ENCODE data around the gene TRPM4. TPM values are rescaled to one million over a fixed set of nuclear protein-coding genes. Genes with fewer than 3 reads are reported as not detected.

TRPM4 gene
- total and polyA plus RNA-seq, 2 experiments from 2014 or later: 16.5 to 25.7 TPM

DNA sequence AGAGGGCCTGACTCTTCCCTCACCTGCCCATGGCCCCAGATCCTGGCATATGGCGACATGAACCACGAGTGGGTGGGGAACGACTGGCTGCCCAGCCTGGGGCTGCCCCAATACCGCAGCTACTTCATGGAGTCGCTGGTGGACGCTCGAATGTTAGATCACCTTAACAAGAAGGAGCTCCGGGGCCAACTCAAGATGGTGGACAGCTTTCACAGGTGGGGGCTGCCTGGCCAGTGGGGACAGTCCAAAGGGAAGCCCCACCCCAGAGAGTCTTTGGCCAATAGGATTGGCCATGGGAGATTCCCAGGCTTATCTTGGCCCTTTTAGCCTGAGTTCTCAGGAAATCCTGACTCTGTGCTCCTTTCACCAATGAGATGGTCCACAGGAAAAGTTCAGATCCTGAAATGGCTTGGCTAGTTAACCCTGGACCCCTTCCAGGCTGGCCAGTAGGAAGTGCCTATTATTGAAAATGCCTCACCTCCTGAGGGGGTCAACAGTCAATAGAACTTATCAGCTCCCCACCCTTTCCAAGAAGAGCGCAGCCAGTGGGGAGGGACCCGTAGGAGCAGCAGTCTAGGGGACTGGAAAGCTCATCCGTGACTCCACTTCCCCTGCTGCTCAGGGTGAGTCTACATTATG is 9.4 kb upstream of the TRPM4 start (continued):
- TF ChIP-seq, protein P1, sequence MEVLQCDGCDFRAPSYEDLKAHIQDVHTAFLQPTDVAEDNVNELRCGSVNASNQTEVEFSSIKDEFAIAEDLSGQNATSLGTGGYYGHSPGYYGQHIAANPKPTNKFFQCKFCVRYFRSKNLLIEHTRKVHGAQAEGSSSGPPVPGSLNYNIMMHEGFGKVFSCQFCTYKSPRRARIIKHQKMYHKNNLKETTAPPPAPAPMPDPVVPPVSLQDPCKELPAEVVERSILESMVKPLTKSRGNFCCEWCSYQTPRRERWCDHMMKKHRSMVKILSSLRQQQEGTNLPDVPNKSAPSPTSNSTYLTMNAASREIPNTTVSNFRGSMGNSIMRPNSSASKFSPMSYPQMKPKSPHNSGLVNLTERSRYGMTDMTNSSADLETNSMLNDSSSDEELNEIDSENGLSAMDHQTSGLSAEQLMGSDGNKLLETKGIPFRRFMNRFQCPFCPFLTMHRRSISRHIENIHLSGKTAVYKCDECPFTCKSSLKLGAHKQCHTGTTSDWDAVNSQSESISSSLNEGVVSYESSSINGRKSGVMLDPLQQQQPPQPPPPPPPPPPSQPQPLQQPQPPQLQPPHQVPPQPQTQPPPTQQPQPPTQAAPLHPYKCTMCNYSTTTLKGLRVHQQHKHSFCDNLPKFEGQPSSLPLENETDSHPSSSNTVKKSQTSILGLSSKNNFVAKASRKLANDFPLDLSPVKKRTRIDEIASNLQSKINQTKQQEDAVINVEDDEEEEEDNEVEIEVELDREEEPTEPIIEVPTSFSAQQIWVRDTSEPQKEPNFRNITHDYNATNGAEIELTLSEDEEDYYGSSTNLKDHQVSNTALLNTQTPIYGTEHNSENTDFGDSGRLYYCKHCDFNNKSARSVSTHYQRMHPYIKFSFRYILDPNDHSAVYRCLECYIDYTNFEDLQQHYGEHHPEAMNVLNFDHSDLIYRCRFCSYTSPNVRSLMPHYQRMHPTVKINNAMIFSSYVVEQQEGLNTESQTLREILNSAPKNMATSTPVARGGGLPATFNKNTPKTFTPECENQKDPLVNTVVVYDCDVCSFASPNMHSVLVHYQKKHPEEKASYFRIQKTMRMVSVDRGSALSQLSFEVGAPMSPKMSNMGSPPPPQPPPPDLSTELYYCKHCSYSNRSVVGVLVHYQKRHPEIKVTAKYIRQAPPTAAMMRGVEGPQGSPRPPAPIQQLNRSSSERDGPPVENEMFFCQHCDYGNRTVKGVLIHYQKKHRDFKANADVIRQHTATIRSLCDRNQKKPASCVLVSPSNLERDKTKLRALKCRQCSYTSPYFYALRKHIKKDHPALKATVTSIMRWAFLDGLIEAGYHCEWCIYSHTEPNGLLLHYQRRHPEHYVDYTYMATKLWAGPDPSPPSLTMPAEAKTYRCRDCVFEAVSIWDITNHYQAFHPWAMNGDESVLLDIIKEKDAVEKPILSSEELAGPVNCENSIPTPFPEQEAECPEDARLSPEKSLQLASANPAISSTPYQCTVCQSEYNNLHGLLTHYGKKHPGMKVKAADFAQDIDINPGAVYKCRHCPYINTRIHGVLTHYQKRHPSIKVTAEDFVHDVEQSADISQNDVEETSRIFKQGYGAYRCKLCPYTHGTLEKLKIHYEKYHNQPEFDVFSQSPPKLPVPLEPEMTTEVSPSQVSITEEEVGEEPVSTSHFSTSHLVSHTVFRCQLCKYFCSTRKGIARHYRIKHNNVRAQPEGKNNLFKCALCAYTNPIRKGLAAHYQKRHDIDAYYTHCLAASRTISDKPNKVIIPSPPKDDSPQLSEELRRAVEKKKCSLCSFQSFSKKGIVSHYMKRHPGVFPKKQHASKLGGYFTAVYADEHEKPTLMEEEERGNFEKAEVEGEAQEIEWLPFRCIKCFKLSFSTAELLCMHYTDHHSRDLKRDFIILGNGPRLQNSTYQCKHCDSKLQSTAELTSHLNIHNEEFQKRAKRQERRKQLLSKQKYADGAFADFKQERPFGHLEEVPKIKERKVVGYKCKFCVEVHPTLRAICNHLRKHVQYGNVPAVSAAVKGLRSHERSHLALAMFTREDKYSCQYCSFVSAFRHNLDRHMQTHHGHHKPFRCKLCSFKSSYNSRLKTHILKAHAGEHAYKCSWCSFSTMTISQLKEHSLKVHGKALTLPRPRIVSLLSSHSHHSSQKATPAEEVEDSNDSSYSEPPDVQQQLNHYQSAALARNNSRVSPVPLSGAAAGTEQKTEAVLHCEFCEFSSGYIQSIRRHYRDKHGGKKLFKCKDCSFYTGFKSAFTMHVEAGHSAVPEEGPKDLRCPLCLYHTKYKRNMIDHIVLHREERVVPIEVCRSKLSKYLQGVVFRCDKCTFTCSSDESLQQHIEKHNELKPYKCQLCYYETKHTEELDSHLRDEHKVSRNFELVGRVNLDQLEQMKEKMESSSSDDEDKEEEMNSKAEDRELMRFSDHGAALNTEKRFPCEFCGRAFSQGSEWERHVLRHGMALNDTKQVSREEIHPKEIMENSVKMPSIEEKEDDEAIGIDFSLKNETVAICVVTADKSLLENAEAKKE (CRISPR knock-in tag; IDR thresholded peaks at IDR 0.05): no peak
- TF ChIP-seq ZNF114 (CRISPR knock-in tag; IDR thresholded peaks at IDR 0.05): no peak
- TF ChIP-seq JUNB (IDR thresholded peaks at IDR 0.05; ENCODE audit: unreplicated experiment): no peak
- TF ChIP-seq, protein P2, sequence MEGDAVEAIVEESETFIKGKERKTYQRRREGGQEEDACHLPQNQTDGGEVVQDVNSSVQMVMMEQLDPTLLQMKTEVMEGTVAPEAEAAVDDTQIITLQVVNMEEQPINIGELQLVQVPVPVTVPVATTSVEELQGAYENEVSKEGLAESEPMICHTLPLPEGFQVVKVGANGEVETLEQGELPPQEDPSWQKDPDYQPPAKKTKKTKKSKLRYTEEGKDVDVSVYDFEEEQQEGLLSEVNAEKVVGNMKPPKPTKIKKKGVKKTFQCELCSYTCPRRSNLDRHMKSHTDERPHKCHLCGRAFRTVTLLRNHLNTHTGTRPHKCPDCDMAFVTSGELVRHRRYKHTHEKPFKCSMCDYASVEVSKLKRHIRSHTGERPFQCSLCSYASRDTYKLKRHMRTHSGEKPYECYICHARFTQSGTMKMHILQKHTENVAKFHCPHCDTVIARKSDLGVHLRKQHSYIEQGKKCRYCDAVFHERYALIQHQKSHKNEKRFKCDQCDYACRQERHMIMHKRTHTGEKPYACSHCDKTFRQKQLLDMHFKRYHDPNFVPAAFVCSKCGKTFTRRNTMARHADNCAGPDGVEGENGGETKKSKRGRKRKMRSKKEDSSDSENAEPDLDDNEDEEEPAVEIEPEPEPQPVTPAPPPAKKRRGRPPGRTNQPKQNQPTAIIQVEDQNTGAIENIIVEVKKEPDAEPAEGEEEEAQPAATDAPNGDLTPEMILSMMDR (conservative IDR thresholded peaks at IDR 0.05; ENCODE audit: low read depth in 2 of 2): no peak
- no peak for TF ChIP-seq EZH2phosphoT487 (IDR thresholded peaks at IDR 0.05; ENCODE audit: unreplicated experiment)
